SK-N-SH (cell line): ENCODE measurements around the gene SLC6A17. TPM values are rescaled to one million over a fixed set of nuclear protein-coding genes. Genes with fewer than 3 reads are reported as not detected.

Source experiments
- CTCF ChIA-PET: fragments of 300-600, 350-600 bp; formaldehyde crosslinking; extraction: SDS; loops from one replicate; lab custom pipeline; 2021; lab: Yijun Ruan, JAX
- POLR2A ChIA-PET: fragments of 350-600 bp; sonication (Branson Sonifier 250); formaldehyde crosslinking; extraction: SDS; loops from one replicate; lab custom pipeline; 2020; ENCODE audit warnings: antibody characterized with exemption, inconsistent platforms; lab: Yijun Ruan, JAX
- DNase-seq: peaks from one replicate; pipeline ENCODE4 v3.0.0; 2012
- H2AFZ ChIP-seq: fragments of 200-600 bp; sonication (generic); 2 replicates; pipeline ENCODE4 v1.8.1; 2016; ENCODE audit warnings: antibody characterized with exemption, mild to moderate bottlenecking, low read depth
- H3F3A ChIP-seq: fragments of 200-600 bp; sonication (generic); replicated peaks from 2 replicates; pipeline ENCODE3; 2016; ENCODE audit warnings: antibody characterized with exemption, mild to moderate bottlenecking; ENCODE audit not compliant: insufficient read depth
- H3K27ac ChIP-seq, 2 experiments: fragments of 200-500 bp in 1 of 2; fragments of 200-600 bp in 1 of 2; sonication (Bioruptor generic) in 1 of 2; sonication (generic), shearing (Covaris generic) in 1 of 2; 2 replicates each; pipeline versions ENCODE4 v1.5.1 to v1.6.1; 2014 to 2016; ENCODE audit warnings: low read depth in 2 of 2, inconsistent platforms in 1 of 2, low read length in 1 of 2, mild to moderate bottlenecking in 1 of 2, mixed read lengths in 1 of 2
- H3K27me3 ChIP-seq: fragments of 200-600 bp; sonication (generic), shearing (Covaris generic); 2 replicates; pipeline ENCODE4 v1.6.1; 2016; ENCODE audit warnings: mixed run types; ENCODE audit not compliant: insufficient read depth
- H3K36me3 ChIP-seq, 2 experiments: fragments of 200-500 bp in 1 of 2; fragments of 200-600 bp in 1 of 2; sonication (Bioruptor generic) in 1 of 2; sonication (generic) in 1 of 2; replicated peaks in 1 of 2; 2 replicates each; pipeline versions ENCODE3 to v1.5.1; 2014 to 2016; ENCODE audit warnings: low read length in 1 of 2, mild to moderate bottlenecking in 1 of 2; ENCODE audit not compliant: insufficient read depth in 2 of 2, control insufficient read depth in 1 of 2
- H3K4me1 ChIP-seq, 2 experiments: fragments of 200-500 bp in 1 of 2; fragments of 200-600 bp in 1 of 2; sonication (Bioruptor generic) in 1 of 2; sonication (generic), shearing (Covaris generic) in 1 of 2; 2 replicates each; pipeline versions ENCODE4 v1.5.1 to v1.6.1; 2014 to 2016; ENCODE audit warnings: low read depth in 1 of 2, low read length in 1 of 2, mixed run types in 1 of 2; ENCODE audit not compliant: insufficient read depth in 2 of 2, control insufficient read depth in 1 of 2
- H3K4me2 ChIP-seq: fragments of 200-600 bp; sonication (generic), shearing (Covaris generic); 2 replicates; pipeline ENCODE4 v1.6.1; 2017; ENCODE audit warnings: mixed run types
- H3K4me3 ChIP-seq, 2 experiments: fragments of 200-500 bp in 1 of 2; fragments of 200-600 bp in 1 of 2; sonication (Bioruptor generic) in 1 of 2; sonication (generic), shearing (Covaris generic) in 1 of 2; 2 replicates each; pipeline versions ENCODE4 v1.5.1 to v1.8.1; 2014 to 2016; ENCODE audit warnings: low read depth in 2 of 2, inconsistent platforms in 1 of 2, low read length in 1 of 2, mild to moderate bottlenecking in 1 of 2, mixed read lengths in 1 of 2, moderate library complexity in 1 of 2
- H3K79me2 ChIP-seq: fragments of 200-600 bp; sonication (generic); 2 replicates; pipeline ENCODE4 v1.8.1; 2017; ENCODE audit warnings: mild to moderate bottlenecking; ENCODE audit not compliant: insufficient read depth
- H3K9ac ChIP-seq: fragments of 200-600 bp; sonication (generic); 2 replicates; pipeline ENCODE4 v1.6.1; 2017; ENCODE audit warnings: mixed run types
- H3K9me2 ChIP-seq: fragments of 200-600 bp; sonication (generic); 2 replicates; pipeline ENCODE4 v1.6.1; 2017; ENCODE audit warnings: mixed run types
- H3K9me3 ChIP-seq: fragments of 200-600 bp; sonication (generic); 2 replicates; pipeline ENCODE4 v1.6.1; 2017; ENCODE audit warnings: mixed run types, mild to moderate bottlenecking, moderate library complexity
- H4K20me1 ChIP-seq: fragments of 200-600 bp; sonication (generic); 2 replicates; pipeline ENCODE4 v1.6.1; 2017; ENCODE audit warnings: mild to moderate bottlenecking, mixed run types; ENCODE audit not compliant: insufficient read depth
- CHD2 ChIP-seq: fragments of 150-350 bp; IDR thresholded peaks from 2 replicates; pipeline ENCODE4 v1.6.1; 2018; ENCODE audit warnings: low read length; ENCODE audit not compliant: partially characterized antibody
- CTCF ChIP-seq: fragments of 200-600 bp; sonication (generic); IDR thresholded peaks from 2 replicates; pipeline ENCODE4 v1.6.1; 2017; ENCODE audit warnings: antibody characterized with exemption, mild to moderate bottlenecking, moderate library complexity
- ELF1 ChIP-seq: IDR thresholded peaks from 2 replicates; pipeline ENCODE4 v1.4.0; 2012
- EZH2phosphoT487 ChIP-seq: fragments of 200-600 bp; sonication (generic); IDR thresholded peaks from 2 replicates; pipeline ENCODE4 v1.6.1; 2017; ENCODE audit warnings: low read depth, mixed run types, mild to moderate bottlenecking, antibody characterized with exemption, moderate library complexity, borderline replicate concordance
- FOSL2 ChIP-seq: IDR thresholded peaks from 2 replicates; pipeline ENCODE4 v1.4.0; 2012; ENCODE audit warnings: low read depth, mild to moderate bottlenecking, moderate library complexity, borderline replicate concordance
- FOXJ3 ChIP-seq: sonication (generic); formaldehyde crosslinking; IDR thresholded peaks from 2 replicates; pipeline ENCODE4 v1.5.1; 2020; ENCODE audit warnings: mild to moderate bottlenecking, missing genetic modification reagents
- MEF2A ChIP-seq: IDR thresholded peaks from 2 replicates; pipeline ENCODE4 v1.4.0; 2012; ENCODE audit warnings: low read depth, borderline replicate concordance
- NFIC ChIP-seq: IDR thresholded peaks from 2 replicates; pipeline ENCODE4 v1.4.0; 2012; ENCODE audit warnings: borderline replicate concordance
- NRF1 ChIP-seq: IDR thresholded peaks from 2 replicates; pipeline ENCODE4 v1.6.1; 2012; ENCODE audit warnings: low read depth, mild to moderate bottlenecking, low read length
- RAD21 ChIP-seq: IDR thresholded peaks from 2 replicates; pipeline ENCODE4 v1.6.1; 2012; ENCODE audit warnings: mild to moderate bottlenecking, low read length
- RCOR1 ChIP-seq: fragments of 150-350 bp; IDR thresholded peaks from 2 replicates; pipeline ENCODE4 v1.6.1; 2017; ENCODE audit warnings: antibody characterized with exemption, low read length
- REST ChIP-seq: IDR thresholded peaks from 2 replicates; pipeline ENCODE4 v1.6.1; 2012; ENCODE audit warnings: mild to moderate bottlenecking, low read depth, low read length, moderate library complexity
- RFX5 ChIP-seq: IDR thresholded peaks from 2 replicates; pipeline ENCODE4 v1.6.1; 2012; ENCODE audit warnings: mild to moderate bottlenecking, improper control_type of control experiment, low read length
- RXRA ChIP-seq: IDR thresholded peaks from 2 replicates; pipeline ENCODE4 v1.4.0; 2012; ENCODE audit warnings: low read depth, mild to moderate bottlenecking, borderline replicate concordance
- SIN3A ChIP-seq: IDR thresholded peaks from 2 replicates; pipeline ENCODE4 v1.6.1; 2012; ENCODE audit warnings: low read depth, mild to moderate bottlenecking, low read length, moderate library complexity, borderline replicate concordance
- SMC3 ChIP-seq: IDR thresholded peaks from 2 replicates; pipeline ENCODE4 v1.6.1; 2012; ENCODE audit warnings: low read depth, low read length, improper control_type of control experiment
- WGBS: methylation state at CpG from one replicate; pipeline ENCODE4 v1.1.6; 2017; ENCODE audit warnings: low lambda C conversion rate; 5-methylcytosine and 5-hydroxymethylcytosine counted together
- polyA plus RNA-seq, 3 experiments: library from polyadenylated mRNA; depleted of rRNA; stranded (reverse); fragments of >200 nt; gene quantifications; 2 replicates each; pipeline ENCODE4 v1.2.3, GENCODE V29; 2012
- TF ChIP-seq, protein P1 (sequence below): IDR thresholded peaks from 2 replicates; pipeline ENCODE4; 2012

SLC6A17 gene
- polyA plus RNA-seq, 1 of the 3 experiments (the other 2 are of a cell fraction), result 0.67 TPM

GRCh38 chr1:110205591-110206155 lies 55.4 kb downstream of the SLC6A17 start:
- no peak overlapping the region for H2AFZ ChIP-seq
- H3K79me2 ChIP-seq, result no peaks in the 10 kb centered on the region
- H3F3A ChIP-seq, result peaks cover 4% of the 10 kb centered on the region
- no peaks in the 10 kb centered on the region for H4K20me1 ChIP-seq
- no peaks in the 10 kb centered on the region for H3K9me2 ChIP-seq
- no peak overlapping the region for H3K9ac ChIP-seq
- no peaks in the 10 kb centered on the region for H3K36me3 ChIP-seq
- no peaks in the 10 kb centered on the region for H3K9me3 ChIP-seq
- ChIA-PET POLR2A (no interaction called here), CTCF (interaction anchor here (1.0 to 19.1 kb wide), 9 partner anchors 13 to 290 kb away, joined by 3 to 1300 read pairs (median 125); partner anchors contain the start of gene LAMTOR5)
- TF ChIP-seq EZH2phosphoT487, result no peak
- no peak for TF ChIP-seq CTCF
- TF ChIP-seq CHD2, result no peak
- no peak for TF ChIP-seq NRF1
- no peak for TF ChIP-seq RCOR1
- no peak for TF ChIP-seq RAD21
- TF ChIP-seq MEF2A, result no peak
- no peak for TF ChIP-seq FOXJ3 (CRISPR knock-in tag)
- TF ChIP-seq FOSL2, result no peak
- TF ChIP-seq, protein P1, sequence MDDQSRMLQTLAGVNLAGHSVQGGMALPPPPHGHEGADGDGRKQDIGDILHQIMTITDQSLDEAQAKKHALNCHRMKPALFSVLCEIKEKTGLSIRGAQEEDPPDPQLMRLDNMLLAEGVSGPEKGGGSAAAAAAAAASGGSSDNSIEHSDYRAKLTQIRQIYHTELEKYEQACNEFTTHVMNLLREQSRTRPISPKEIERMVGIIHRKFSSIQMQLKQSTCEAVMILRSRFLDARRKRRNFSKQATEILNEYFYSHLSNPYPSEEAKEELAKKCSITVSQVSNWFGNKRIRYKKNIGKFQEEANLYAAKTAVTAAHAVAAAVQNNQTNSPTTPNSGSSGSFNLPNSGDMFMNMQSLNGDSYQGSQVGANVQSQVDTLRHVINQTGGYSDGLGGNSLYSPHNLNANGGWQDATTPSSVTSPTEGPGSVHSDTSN, result no peak
- WGBS, result 72% methylated on average over 6 of the region's 6 CpGs
- H3K27me3 ChIP-seq, result no peaks in the 10 kb centered on the region; the same call in 1 of the 2 replicates
- no peak overlapping the region for H3K4me2 ChIP-seq
- DNase-seq, result no peak
- H3K27ac ChIP-seq, result no peak overlapping the region
- peaks cover 0 to 29% of the 10 kb centered on the region in 2 experiments; a peak in 1 of 4 replicates for H3K4me1 ChIP-seq
- no peak overlapping the region for H3K4me3 ChIP-seq

GRCh38 chr1:110206261-110206920 lies 56.1 kb downstream of the SLC6A17 start:
- Histone ChIP-seq H3F3A (peaks cover 4% of the 10 kb centered on the region), H2AFZ (no peak overlapping the region), H3K36me3 (no peaks in the 10 kb centered on the region), H3K9ac (no peak overlapping the region), H4K20me1 (no peaks in the 10 kb centered on the region), H3K27ac (no peak overlapping the region), H3K4me2 (no peak overlapping the region), H3K27me3 (peaks cover 6% of the 10 kb centered on the region), H3K79me2 (no peaks in the 10 kb centered on the region), H3K9me3 (no peaks in the 10 kb centered on the region), H3K4me1 (peaks cover 0 to 29% of the 10 kb centered on the region in 2 experiments; a peak in 1 of 4 replicates), H3K4me3 (no peak overlapping the region), H3K9me2 (no peaks in the 10 kb centered on the region)
- ChIA-PET CTCF (interaction anchor here (1.0 to 19.1 kb wide), 23 partner anchors 10 to 581 kb away, joined by 3 to 1300 read pairs (median 18); partner anchors contain the start of gene LAMTOR5), POLR2A (interaction anchor here (1.4 to 1.7 kb wide), 2 partner anchors 106 to 132 kb away, joined by 3 to 7 read pairs; no protein-coding TSS in a partner anchor)
- no peak for DNase-seq
- 83% methylated on average over 7 of the region's 11 CpGs for WGBS
- TF ChIP-seq RFX5 (no peak), SMC3 (no peak), SIN3A (no peak), RXRA (no peak), ELF1 (no peak), NFIC (no peak), REST (no peak)
